Tibial artery (tissue), 4 donors: ENCODE measurements around the gene ZNF549.

ENCODE experiments used
- DNase-seq, 2 donors: peaks; one replicate each; pipeline ENCODE4 v3.0.0-alpha.2; 2019
- H3K27ac ChIP-seq, 2 donors: fragments of 200-600 bp; sonication (generic) in 1 of 2; 1 replicate in 1 of 2; 2 replicates in 1 of 2; pipeline ENCODE4 v1.5.1; 2018 to 2019; ENCODE audit warnings: mild to moderate bottlenecking in 1 of 2
- H3K27me3 ChIP-seq, 2 donors: fragments of 200-600 bp; sonication (generic) in 1 of 2; one replicate each; pipeline versions ENCODE4 v1.5.1 to v1.6.0; 2016 to 2019
- H3K36me3 ChIP-seq, 3 donors: fragments of 200-600 bp; sonication (generic) in 2 of 3; one replicate each; pipeline ENCODE4 v1.5.1; 2016 to 2019; ENCODE audit warnings: mild to moderate bottlenecking in 2 of 3
- H3K4me1 ChIP-seq, 4 donors: fragments of 200-600 bp; sonication (generic) in 2 of 4; 1 replicate in 3 of 4; 2 replicates in 1 of 4; pipeline ENCODE4 v1.5.1; 2016 to 2019
- H3K4me3 ChIP-seq, 2 donors: fragments of 200-600 bp; sonication (generic) in 1 of 2; 1 replicate in 1 of 2; 2 replicates in 1 of 2; pipeline ENCODE4 v1.5.1; 2018 to 2019; ENCODE audit warnings: mild to moderate bottlenecking in 2 of 2
- H3K9me3 ChIP-seq, 3 donors: fragments of 200-600 bp; sonication (generic) in 1 of 3; one replicate each; pipeline ENCODE4 v1.5.1; 2016 to 2019
- CTCF ChIP-seq, 2 experiments: fragments of 200-600 bp in 1 of 2; fragments of 450-650 bp in 1 of 2; IDR thresholded peaks; one replicate each; pipeline ENCODE4 v1.5.1; 2017 to 2019; ENCODE audit warnings: antibody characterized with exemption in 2 of 2, mild to moderate bottlenecking in 1 of 2, moderate library complexity in 1 of 2
- intact Hi-C: fragments of 100-400 bp; cut with DNase I; formaldehyde crosslinking; loops from one replicate; pipeline ENCODE4 v1.15.0; 2023; ENCODE audit warnings: low total_unique reads

ZNF549 gene

GRCh38 chr19:57560049-57560491 is 32.9 kb downstream of the ZNF549 start:
- TF ChIP-seq CTCF (IDR thresholded peaks at IDR 0.05), result no peak
- intact Hi-C loops, result no loop called here
- peaks cover 2 to 68% (median 25%) of the 10 kb centered on the region in 3 donors for H3K9me3 ChIP-seq
- peaks cover 20 to 23% (median 22%) of the 10 kb centered on the region in 3 donors for H3K36me3 ChIP-seq
- no peaks in the 10 kb centered on the region for H3K27me3 ChIP-seq
- peaks cover 0 to 23% (median 19%) of the 10 kb centered on the region in 4 donors for H3K4me1 ChIP-seq
- no peak for DNase-seq
- peak overlapping the region; percentile 78 to 84 for H3K4me3 ChIP-seq
- H3K27ac ChIP-seq, result peak overlapping the region; percentile 65 to 71

- Histone ChIP-seq H3K27me3 (no peaks in the 10 kb centered on the region), H3K36me3 (peaks cover 0 to 19% (median 0%) of the 10 kb centered on the region in 3 donors), H3K9me3 (peaks cover 18 to 76% (median 41%) of the 10 kb centered on the region in 3 donors), H3K4me1 (peaks cover 0 to 14% (median 11%) of the 10 kb centered on the region in 4 donors), H3K4me3 (no peak overlapping the region), H3K27ac (no peak overlapping the region)
- TF ChIP-seq CTCF (IDR thresholded peaks at IDR 0.05), result no peak
- intact Hi-C loops, result no loop called here
- no peak for DNase-seq
These were observed 36.4 kb downstream of the ZNF549 start for GRCh38 chr19:57563547-57563946.

DNA sequence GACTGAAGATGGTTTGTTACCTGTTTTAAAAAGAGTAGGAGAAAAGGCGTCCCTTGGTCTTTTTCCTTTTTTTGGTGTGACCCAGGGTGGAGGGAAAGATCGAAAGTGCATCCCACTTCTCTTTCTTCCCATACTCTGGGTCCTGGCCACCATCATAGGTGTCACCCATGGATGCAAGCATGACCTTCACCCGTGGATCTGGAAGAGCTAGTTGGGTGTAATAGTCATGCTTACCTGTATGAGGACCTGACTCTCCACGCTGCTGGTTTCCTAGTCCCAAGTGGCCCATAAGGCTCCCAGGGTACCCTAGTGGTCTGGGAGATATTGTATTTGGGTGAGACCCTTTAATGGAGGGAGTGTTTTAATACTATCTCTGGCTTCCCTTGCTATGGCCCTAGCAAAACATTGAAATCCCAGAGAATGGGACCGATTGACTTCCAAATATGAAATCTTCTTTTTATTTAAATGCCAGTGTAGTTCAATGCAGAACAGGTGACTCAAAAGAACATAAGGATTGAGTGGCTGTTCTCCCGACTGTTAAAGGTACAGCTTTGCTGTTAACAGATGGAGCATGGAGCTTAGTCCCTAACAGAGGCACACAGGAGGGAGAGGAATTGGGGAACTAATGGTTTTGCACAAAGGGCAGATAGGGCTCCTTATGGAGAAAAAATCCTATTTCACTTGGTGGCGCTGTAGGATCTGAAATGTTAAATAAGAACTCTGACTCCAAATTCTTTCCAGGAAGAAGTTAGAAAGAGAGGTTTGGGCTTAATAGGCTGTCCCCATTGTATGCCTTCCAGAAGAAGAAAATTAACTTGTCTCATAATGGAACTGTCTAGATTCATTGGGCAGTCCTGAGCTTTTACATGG is 39.5 kb downstream of the ZNF549 start:
- Histone ChIP-seq H3K27me3 (no peaks in the 10 kb centered on the region), H3K36me3 (peaks cover 14 to 40% (median 15%) of the 10 kb centered on the region in 3 donors), H3K9me3 (peaks cover 27 to 99% (median 71%) of the 10 kb centered on the region in 3 donors), H3K27ac (no peak overlapping the region), H3K4me1 (no peaks in the 10 kb centered on the region), H3K4me3 (no peak overlapping the region)
- TF ChIP-seq CTCF (IDR thresholded peaks at IDR 0.05), result no peak
- intact Hi-C loops, result no loop called here
- DNase-seq, result no peak

- no peak for TF ChIP-seq CTCF (IDR thresholded peaks at IDR 0.05)
- no peak for DNase-seq
- no peak overlapping the region for H3K27ac ChIP-seq
- intact Hi-C loops, result loop anchor here (10.0 kb wide), 1 partner anchor 584 kb away; the partner anchor contains the start of gene ZNF329
- H3K36me3 ChIP-seq, result peaks cover 55 to 76% (median 56%) of the 10 kb centered on the region in 3 donors
- H3K9me3 ChIP-seq, result peaks cover 39 to 100% (median 100%) of the 10 kb centered on the region in 3 donors
- no peak overlapping the region for H3K4me3 ChIP-seq
- no peaks in the 10 kb centered on the region for H3K27me3 ChIP-seq
- no peaks in the 10 kb centered on the region for H3K4me1 ChIP-seq
These were observed 43.6 kb downstream of the ZNF549 start for GRCh38 chr19:57570707-57571106.

GRCh38 chr19:57572415-57572947 is 45.3 kb downstream of the ZNF549 start:
- DNase-seq, result no peak

More at GRCh38 chr19:57572415-57572947, 45.3 kb downstream of the ZNF549 start:
- intact Hi-C loops, result loop anchor here (10.0 kb wide), 1 partner anchor 582 kb away; the partner anchor contains the start of gene ZNF329
- peaks cover 68 to 83% (median 71%) of the 10 kb centered on the region in 3 donors for H3K36me3 ChIP-seq
- peaks cover 0 to under 1% (median 0%) of the 10 kb centered on the region in 4 donors for H3K4me1 ChIP-seq
- no peak overlapping the region for H3K4me3 ChIP-seq
- peaks cover 28 to 100% (median 95%) of the 10 kb centered on the region in 3 donors for H3K9me3 ChIP-seq
- H3K27me3 ChIP-seq, result no peaks in the 10 kb centered on the region
- TF ChIP-seq CTCF (IDR thresholded peaks at IDR 0.05), result no peak
- H3K27ac ChIP-seq, result no peak overlapping the region
